Activated CD4-positive, alpha-beta T cell treated with anti-CD3 and anti-CD28 coated beads, Interleukin-2, amount 50 U/mL, for 4 hours (primary cell): ENCODE measurements around the gene OR1G1.
"Not testable (repeated sequence)": the region's sequence is repeated elsewhere in the genome, so short reads cannot be mapped to it uniquely, and the experiment has no call there.

ENCODE experiments used
- DNase-seq, 2 experiments: peaks; one replicate each; pipeline ENCODE4 v3.0.0-alpha.2; 2020

Gene OR1G1

DNA sequence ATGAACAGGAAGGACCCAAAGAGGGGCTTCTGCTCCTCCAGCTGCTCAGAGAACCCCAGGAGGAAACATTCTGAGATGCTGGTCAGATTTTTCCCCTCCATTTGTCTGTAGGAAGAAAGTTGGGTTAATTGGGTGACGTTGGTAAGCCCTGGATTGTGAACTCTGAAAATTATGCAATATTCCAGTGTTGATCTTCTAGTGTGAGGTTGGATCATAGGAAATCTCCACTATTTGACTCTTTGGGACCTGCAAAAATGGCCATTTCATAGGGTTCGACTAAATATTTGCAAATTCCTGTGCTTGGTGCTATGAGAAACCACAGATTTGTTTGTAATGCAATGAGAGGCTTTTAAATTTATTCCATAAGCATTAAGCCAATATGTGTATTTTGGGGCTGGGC is at the start of gene OR1G1:
TSS of gene OR1G1 (minus strand) at position 101 of the 400 bp plus-strand sequence. CDS start at position 101, 0 bp downstream.
- DNase-seq, result no peak

DNA sequence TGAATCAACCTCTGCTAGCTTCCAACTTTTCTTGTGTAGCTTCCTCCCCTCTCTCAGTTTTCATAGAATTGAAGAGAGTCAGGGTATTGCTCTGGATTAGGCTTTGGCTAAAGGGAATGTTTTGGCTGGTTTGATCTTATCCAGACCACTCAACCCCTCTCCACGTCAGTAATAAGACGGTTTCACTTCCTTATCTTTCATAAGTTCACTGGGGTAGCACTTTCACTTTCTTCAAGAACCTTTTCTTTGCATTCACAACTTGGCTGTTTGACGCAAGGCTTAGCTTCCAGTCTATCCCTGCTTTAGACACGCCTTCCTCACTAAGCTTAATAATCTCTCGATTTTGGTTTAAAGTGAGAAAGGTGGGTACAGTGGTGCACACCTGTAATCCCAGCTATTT is 40.2 kb upstream of the OR1G1 start:
- DNase-seq, result no peak

DNA sequence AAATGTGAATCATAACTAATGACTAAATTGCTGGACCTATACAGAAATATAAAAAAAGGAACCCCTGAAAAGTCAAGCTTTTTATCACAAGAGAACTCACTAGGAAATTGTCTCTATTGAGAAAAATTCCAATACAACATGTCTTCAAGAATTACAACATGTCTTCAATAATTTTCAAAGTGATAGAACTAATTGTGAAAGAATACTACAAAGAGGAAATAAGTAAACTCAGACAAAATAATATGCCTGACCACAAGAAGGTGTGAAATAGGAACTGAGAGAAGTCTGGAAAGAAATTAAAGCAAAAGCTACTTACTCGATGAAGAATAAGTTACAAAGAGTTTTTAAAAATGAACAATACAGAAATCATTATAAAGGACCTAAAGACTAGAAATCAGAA is 29.9 kb upstream of the OR1G1 start:
- DNase-seq, result no peak

DNA sequence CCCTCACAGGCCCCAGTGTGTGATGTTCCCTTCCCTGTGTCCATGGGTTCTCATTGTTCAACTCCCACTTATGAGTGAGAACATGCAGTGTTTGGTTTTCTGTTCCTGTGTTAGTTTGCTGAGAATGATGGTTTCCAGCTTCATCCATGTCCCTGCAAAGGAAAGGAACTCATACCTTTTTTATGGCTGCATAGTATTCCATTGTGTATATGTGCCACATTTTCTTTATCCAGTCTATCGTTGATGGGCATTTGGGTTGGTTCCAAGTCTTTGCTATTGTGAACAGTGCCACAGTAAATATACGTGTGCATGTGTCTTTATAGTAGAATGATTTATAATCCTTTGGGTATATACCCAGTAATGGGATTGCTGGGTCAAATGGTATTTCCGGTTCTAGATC is 10.1 kb upstream of the OR1G1 start:
- DNase-seq, result not testable (repeated sequence)

DNA sequence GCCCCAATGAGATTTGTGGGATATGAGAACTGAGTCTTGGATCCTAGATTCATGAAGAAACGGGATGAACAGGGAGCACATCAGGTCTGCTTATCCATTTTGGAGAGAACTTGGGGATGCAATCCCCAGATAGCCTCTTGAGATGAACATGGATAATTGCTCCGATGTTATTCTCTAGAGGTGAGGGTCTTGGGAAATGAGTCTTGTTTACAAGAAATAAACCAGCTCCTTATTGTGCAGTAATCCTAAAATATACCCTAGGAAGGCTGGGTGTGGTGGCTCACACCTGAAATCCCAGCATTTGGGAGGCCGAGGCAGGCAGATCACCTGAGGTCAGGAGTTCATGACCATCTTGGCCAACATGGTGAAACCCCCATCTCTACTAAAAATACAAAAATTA is 23.0 kb downstream of the OR1G1 start, which contains the start of gene OR1D2:
TSS of gene OR1D2 (minus strand) at position 101 of the 400 bp plus-strand sequence. CDS start 11,426 bp downstream, outside the sequence.
- DNase-seq, result no peak
